ENCODE results near the gene KLC1. TPM values are rescaled to one million over a fixed set of nuclear protein-coding genes. Genes with fewer than 3 reads are reported as not detected.

The KLC1 gene
- total and polyA plus RNA-seq, 2 of the 13 experiments (the other 11 are each of a cell fraction or from before 2014, with no cell fraction given), result 53.2 to 63.5 TPM

DNA sequence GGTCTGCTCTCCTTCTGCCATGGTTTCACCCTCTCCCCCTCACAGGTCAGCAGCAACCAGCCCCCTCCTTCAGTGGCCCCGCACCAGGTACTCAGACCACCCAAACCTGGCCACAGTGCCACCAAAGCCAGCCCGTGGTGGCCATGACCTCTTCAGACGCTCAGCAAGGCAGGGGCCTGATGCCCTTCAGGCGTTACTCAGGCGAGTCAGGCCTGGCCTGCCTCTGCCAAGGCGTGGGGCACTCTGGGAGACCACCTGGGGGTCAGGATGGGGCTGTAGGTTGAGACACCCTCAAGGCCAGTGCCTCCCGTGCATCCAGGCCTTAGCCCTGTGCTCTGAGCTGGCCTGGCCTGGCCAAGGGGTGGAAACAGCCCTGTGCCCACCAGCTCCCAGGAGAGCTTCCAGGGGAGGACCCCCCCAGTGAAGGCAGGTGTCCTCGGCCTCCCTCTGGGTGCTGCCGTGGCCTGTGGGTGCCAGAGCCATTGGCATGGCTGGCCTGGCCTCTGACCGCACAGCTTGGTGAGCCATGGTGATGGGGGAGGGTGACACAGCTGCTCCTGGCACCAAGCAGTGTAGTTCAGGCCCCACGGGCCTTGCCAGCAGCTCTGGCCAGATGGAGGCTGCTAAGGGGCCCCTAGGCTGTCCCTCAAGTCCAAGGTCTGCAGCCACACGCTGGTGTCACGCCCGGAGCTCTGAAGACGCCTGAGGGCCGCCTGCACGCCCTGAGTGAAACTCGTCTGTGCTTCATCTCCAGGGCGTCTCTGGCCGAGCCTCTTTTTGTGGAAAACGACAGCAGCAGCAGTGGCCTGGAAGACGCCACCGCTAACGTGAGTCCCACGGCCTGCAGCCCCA lies 71.1 kb downstream of the KLC1 start (continued):
- TF ChIP-seq, protein P1, sequence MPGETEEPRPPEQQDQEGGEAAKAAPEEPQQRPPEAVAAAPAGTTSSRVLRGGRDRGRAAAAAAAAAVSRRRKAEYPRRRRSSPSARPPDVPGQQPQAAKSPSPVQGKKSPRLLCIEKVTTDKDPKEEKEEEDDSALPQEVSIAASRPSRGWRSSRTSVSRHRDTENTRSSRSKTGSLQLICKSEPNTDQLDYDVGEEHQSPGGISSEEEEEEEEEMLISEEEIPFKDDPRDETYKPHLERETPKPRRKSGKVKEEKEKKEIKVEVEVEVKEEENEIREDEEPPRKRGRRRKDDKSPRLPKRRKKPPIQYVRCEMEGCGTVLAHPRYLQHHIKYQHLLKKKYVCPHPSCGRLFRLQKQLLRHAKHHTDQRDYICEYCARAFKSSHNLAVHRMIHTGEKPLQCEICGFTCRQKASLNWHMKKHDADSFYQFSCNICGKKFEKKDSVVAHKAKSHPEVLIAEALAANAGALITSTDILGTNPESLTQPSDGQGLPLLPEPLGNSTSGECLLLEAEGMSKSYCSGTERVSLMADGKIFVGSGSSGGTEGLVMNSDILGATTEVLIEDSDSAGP (CRISPR knock-in tag; IDR thresholded peaks at IDR 0.05; ENCODE audit: borderline replicate concordance), result peak; percentile 26; the same call in 1 of the 2 replicates
- TF ChIP-seq RBM22 (optimal IDR thresholded peaks at IDR 0.05; ENCODE audit: low read length) (peak; percentile 70), AKAP8 (CRISPR knock-in tag; IDR thresholded peaks at IDR 0.05) (peak; percentile 65; the same call in 1 of the 2 replicates)

DNA sequence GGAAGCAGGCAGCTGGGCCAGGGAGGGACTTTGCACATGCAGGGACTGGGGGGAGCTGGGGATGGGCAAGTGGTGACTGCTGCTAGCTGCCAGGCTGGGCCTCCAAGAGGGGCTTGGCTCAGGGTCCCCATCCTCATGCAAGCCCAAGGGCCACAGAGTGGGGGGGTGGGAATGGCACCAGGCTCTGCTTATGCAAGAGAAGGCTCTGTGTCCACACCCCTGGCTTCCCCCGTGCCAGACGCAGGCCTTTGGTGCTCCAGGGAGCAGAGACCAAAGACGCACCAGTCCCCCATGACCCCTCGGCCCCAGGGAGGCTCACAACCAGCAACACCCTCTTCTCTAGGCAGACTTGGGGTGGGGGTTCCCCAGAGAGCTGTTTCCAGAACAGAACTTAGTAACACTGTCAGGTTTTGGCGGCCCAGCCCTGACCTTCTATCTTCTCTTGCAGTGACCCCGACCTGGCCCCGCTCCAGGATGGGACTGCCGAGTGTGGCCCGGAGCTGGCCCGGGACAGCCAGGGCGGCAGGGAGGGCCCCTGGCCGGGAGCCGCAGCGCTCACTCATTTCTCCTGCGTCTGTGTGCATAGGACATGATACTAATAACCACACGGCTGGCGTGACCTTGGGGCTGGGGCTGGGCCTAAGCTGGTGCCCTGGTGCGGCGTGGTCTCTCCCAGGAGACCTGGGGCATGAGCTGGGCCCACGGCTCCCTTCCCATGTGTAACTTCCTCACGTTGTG lies 71.9 kb downstream of the KLC1 start:
- Histone ChIP-seq H3K4me1 (ENCODE audit: insufficient read depth, low read length) (peaks cover 11% of the 10 kb centered on the region), H2AFZ (ENCODE audit: low read length) (no peak overlapping the region), H3K4me3 (replicated peaks in 1 of 3; ENCODE audit: insufficient read depth in 1 of 3, low read depth in 2 of 3, low read length in 3 of 3) (no peak overlapping the region), H3K27ac (ENCODE audit: extremely low read length, insufficient read depth, low read length) (no peak overlapping the region), H3K36me3 (replicated peaks in 1 of 2; ENCODE audit: control insufficient read depth in 1 of 2, insufficient read depth in 2 of 2, low read length in 2 of 2) (peaks cover 10 to 38% of the 10 kb centered on the region in 2 experiments; a peak in 4 of 5 replicates), H3K27me3 (ENCODE audit: control insufficient read depth in 1 of 2, insufficient read depth in 2 of 2, low read length in 2 of 2) (no peaks in the 10 kb centered on the region), H3K79me2 (ENCODE audit: insufficient read depth, low read length) (no peaks in the 10 kb centered on the region), H3K9ac (ENCODE audit: insufficient read depth, low read depth, low read length) (no peak overlapping the region), H4K20me1 (ENCODE audit: insufficient read depth, low read length) (no peaks in the 10 kb centered on the region), H3K9me3 (ENCODE audit: low read length) (no peaks in the 10 kb centered on the region), H3K4me2 (ENCODE audit: low read depth, low read length) (no peak overlapping the region)
- DNase-seq (ENCODE audit: low spot score), result no peak
- TF ChIP-seq ATF7 (IDR thresholded peaks at IDR 0.05), result no peak
- no peak for TF ChIP-seq ATF7 (CRISPR knock-in tag; IDR thresholded peaks at IDR 0.05)
- no peak for TF ChIP-seq MEIS2 (CRISPR knock-in tag; IDR thresholded peaks at IDR 0.05)
- TF ChIP-seq, protein P2, sequence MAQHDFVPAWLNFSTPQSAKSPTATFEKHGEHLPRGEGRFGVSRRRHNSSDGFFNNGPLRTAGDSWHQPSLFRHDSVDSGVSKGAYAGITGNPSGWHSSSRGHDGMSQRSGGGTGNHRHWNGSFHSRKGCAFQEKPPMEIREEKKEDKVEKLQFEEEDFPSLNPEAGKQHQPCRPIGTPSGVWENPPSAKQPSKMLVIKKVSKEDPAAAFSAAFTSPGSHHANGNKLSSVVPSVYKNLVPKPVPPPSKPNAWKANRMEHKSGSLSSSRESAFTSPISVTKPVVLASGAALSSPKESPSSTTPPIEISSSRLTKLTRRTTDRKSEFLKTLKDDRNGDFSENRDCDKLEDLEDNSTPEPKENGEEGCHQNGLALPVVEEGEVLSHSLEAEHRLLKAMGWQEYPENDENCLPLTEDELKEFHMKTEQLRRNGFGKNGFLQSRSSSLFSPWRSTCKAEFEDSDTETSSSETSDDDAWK (CRISPR knock-in tag; IDR thresholded peaks at IDR 0.05), result no peak
- 0 out of 4 replicates have a peak, but pooled peaks of 1 of the 2 experiments have one; percentile 34 for TF ChIP-seq POLR2A (IDR thresholded peaks at IDR 0.05; ENCODE audit: insufficient read depth in 1 of 2, low read depth in 2 of 2, low read length in 2 of 2)
- TF ChIP-seq, protein P3, sequence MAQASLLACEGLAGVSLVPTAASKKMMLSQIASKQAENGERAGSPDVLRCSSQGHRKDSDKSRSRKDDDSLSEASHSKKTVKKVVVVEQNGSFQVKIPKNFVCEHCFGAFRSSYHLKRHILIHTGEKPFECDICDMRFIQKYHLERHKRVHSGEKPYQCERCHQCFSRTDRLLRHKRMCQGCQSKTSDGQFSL (CRISPR knock-in tag; IDR thresholded peaks at IDR 0.05), result 0 out of 2 replicates have a peak, but pooled peaks have one; percentile 22
- TF ChIP-seq KDM4B (CRISPR knock-in tag; IDR thresholded peaks at IDR 0.05), result no peak
- TF ChIP-seq AGO2 (optimal IDR thresholded peaks at IDR 0.05; ENCODE audit: low read depth, low read length), result peak; percentile 48
- TF ChIP-seq RXRA (CRISPR knock-in tag; IDR thresholded peaks at IDR 0.05), result no peak
- no TSS peak for BruUV-seq (replicated peaks)
- in situ Hi-C loops (cut with HindIII; ENCODE audit: extremely low pct_ligation_motif_present, low pct_unique_long_range_greater_than_20kb) (no loop called here), intact Hi-C loops (cut with micrococcal nuclease; ENCODE audit: unreplicated experiment) (no loop called here)
- FAIRE-seq, result no peak
- POLR2A ChIA-PET, result no interaction called here
- ATAC-seq, result peak; percentile 9
- 100% methylated on average over 5 of the region's 21 CpGs for WGBS (ENCODE audit: low lambda C conversion rate)
- CTCF ChIA-PET (ENCODE audit: low intra/inter-chr PET ratio, low total read pairs), result no interaction called here

All from HepG2 (cell line).